Activated T-cell treated with anti-CD3 and anti-CD28 coated beads, Interleukin-2, amount 50 U/mL, for 48 hours (primary cell): ENCODE results near the gene NCK1.

Experiments
- DNase-seq, 2 experiments: peaks; one replicate each; pipeline ENCODE4 v3.0.0-alpha.2; 2020

The NCK1 gene

GRCh38 chr3:136909187-136909586 is 47.2 kb downstream of the NCK1 start:
- DNase-seq, result no peak

GRCh38 chr3:136910697-136911096 is 48.7 kb downstream of the NCK1 start:
- no peak for DNase-seq

GRCh38 chr3:136913168-136913567 is 51.2 kb downstream of the NCK1 start:
- DNase-seq, result no peak

GRCh38 chr3:136914739-136915138 is 52.7 kb downstream of the NCK1 start:
- no peak for DNase-seq

- no peak for DNase-seq
These were observed 54.2 kb downstream of the NCK1 start for GRCh38 chr3:136916223-136916622.

- DNase-seq, result no peak
These were observed 58.0 kb downstream of the NCK1 start for GRCh38 chr3:136919799-136920580.

GRCh38 chr3:136920904-136921611 is 59.0 kb downstream of the NCK1 start:
- no peak for DNase-seq

- DNase-seq, result no peak
These were observed 63.6 kb downstream of the NCK1 start for GRCh38 chr3:136925425-136926190.

GRCh38 chr3:136928240-136928639 is 66.2 kb downstream of the NCK1 start:
- DNase-seq, result no peak

- no peak for DNase-seq
These were observed 68.1 kb downstream of the NCK1 start for GRCh38 chr3:136929977-136930670.

GRCh38 chr3:136931606-136932005 is 69.6 kb downstream of the NCK1 start:
- DNase-seq, result no peak

- DNase-seq, result no peak
These were observed 70.5 kb downstream of the NCK1 start for GRCh38 chr3:136932523-136932922.

- no peak for DNase-seq
These were observed 71.2 kb downstream of the NCK1 start for GRCh38 chr3:136932978-136933772.

GRCh38 chr3:136937175-136937574 is 75.2 kb downstream of the NCK1 start:
- no peak for DNase-seq

- DNase-seq, result no peak
These were observed 75.8 kb downstream of the NCK1 start for GRCh38 chr3:136937851-136938250.

GRCh38 chr3:136938334-136938733 is 76.3 kb downstream of the NCK1 start:
- no peak for DNase-seq

GRCh38 chr3:136939489-136939888 is 77.5 kb downstream of the NCK1 start:
- no peak for DNase-seq

- DNase-seq, result no peak
These were observed 80.8 kb downstream of the NCK1 start for GRCh38 chr3:136942803-136943202.

- no peak for DNase-seq
These were observed 81.4 kb downstream of the NCK1 start for GRCh38 chr3:136943436-136943835.

GRCh38 chr3:136946978-136947377 is 85.0 kb downstream of the NCK1 start:
- DNase-seq, result no peak

- DNase-seq, result no peak
These were observed 85.5 kb downstream of the NCK1 start for GRCh38 chr3:136947477-136947876.

- DNase-seq, result no peak
These were observed 87.1 kb downstream of the NCK1 start for GRCh38 chr3:136949146-136949545.
